GM19025 (cell line): ENCODE results near the gene PARD6A.
A peak's percentile ranks its signal among the peaks of the same experiment; 100 is the strongest.

Source experiments
- ATAC-seq: cut with Tn5 transposase; IDR thresholded peaks from one replicate; pipeline ENCODE4 v1.9.1; 2021; ENCODE audit warnings: mild to moderate bottlenecking, low read depth, moderate library complexity; ENCODE audit not compliant: unreplicated experiment

PARD6A gene

DNA sequence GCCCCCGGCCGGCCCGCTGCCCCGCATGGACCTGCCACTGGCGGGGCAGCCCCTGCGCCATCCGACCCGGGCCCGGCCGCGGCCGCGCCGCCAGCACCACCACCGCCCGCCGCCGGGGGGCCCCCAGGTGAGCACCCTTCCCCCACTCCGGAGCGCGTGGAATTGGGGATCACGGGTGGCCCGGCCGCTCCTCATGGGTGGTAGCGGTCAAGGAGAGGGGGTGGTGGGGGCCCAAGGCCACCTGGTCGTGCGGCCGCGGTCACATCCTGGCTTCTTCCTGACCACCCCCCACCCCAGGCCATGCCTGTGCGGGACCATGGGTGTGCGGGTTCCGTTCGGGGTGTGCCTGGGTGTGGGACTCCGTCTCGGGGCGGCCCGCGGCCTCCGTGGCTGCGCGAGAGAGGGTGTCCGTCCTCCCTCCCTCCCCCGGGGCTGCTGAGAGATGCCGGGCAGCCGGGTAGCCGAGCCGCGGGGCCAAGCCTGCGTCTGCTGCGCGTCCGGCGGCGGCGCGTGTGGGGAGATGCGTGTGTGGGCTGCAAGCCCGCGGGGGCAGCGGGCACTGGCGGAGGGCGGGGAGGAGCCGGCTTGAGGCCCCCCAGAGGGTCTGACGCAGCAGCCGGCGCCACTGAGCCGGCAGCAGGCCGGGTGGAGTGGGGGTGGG, 7.5 kb upstream of the PARD6A start:
- no peak for ATAC-seq

DNA sequence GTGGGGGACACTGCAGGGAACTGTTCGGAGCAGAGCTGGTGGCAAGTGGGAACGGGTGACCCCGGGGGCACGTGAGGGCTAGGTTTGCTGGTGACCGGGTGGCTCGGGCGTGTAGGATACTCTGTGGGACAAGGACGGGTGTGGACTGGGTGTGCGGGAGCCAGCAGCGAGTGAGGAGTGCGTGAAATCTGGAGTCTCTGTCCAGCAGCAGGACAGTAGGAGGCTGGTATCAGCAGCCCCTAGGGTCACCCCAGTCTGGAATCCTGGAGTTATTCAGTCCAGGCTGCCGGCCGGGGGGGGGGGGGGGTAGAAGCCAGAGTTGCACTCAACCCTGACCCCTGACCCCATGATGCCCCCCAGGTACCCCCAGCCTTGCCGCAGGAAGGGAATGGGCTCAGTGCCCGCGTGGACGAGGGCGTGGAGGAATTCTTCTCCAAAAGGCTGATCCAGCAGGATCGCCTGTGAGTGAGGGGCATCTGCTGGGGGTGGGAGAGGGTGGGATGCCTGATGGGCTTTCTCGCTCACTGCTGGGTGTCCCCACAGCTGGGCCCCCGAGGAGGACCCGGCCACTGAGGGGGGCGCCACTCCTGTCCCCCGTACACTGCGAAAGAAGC, 6.9 kb upstream of the PARD6A start:
- no peak for ATAC-seq

DNA sequence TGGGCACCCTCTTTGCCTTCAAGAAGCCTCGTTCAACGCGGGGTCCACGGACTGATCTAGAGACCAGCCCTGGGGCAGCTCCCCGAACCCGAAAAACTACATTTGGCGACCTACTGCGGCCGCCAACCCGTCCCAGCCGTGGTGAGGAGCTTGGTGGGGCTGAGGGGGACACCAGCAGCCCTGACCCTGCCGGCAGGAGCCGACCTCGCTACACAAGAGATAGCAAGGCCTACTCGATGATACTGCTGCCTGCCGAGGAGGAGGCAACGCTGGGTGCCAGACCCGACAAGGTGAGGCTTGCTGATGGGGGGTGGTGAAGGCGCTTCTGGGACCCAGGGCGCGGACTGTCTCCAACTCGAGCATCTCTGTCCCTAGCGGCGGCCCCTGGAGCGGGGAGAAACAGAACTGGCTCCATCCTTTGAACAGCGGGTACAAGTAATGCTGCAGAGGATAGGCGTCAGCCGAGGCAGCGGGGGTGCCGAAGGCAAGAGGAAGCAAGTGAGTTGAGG, 6.3 kb upstream of the PARD6A start:
- no peak for ATAC-seq

DNA sequence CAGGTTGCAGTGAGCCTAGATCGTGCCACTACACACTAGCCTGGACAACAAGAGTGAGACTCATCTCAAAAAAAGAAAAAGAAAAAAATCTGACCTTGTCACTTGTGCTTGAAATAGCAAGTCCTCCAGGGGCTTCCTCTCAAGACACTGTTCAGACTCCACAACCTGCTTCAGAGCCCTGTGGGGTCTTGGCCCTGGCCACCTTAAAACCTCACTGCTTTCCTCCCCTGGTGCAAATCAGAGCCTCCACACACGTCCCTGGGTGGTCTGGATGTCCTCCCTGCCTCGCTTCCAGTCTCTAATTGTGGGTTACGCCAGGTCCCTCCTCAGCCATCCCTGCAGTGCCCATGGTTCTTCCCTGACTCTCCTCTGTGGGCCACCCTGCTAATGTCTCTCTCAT, 5.4 kb upstream of the PARD6A start:
- no peak for ATAC-seq

DNA sequence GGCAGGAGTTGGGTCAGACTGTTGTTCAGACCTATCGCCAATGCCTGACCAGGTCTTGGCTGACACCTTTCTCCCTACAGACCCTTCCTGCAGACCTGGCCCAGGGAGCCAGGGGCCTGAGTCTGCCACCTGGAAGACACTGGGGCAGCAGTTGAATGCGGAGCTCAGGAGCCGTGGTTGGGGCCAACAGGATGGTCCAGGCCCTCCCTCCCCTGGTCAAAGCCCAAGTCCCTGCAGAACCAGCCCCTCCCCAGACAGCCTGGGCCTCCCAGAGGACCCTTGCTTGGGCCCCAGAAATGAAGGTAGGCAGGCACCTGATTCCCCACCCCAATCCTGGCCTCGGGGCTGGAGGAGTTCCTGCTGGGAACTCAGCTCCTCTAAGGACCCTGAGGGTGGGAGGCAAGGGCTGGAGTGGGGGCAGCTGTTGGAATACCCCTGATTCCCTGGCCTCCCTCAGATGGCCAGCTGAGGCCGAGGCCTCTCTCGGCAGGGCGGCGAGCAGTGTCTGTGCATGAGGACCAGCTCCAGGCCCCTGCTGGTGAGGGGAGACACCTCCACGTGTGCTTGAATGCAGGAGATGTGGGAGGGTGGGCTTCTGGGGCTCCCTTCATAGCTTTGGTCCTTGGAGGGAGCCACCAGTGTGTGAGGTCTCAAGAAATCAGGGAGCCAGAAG, 4.3 kb upstream of the PARD6A start:
- no peak for ATAC-seq

DNA sequence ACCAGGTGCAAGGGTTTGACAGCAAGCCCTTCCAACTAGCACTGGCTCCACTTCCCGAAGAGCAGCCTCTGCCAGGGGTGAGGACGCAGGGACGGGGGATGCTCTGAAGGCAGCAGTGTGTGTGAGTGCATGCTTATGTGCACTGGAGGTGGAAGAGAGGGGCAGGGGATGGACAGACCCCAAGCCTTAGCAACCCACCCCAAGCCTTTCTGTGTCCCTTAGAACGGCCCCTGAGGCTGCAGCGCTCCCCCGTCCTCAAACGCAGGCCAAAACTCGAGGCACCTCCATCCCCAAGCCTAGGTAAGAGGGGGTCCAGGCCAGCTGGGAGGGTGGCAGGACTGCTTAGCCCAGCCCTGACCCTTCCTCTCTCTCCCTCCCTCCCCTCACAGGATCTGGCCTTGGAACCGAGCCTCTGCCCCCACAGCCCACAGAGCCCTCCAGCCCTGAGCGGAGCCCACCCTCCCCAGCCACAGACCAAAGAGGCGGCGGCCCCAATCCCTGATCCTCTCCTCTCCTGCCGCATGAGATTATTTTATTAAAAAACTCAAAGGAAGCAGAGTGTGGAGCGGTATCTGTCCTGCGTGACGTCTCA, 3.6 kb upstream of the PARD6A start:
- no peak for ATAC-seq

DNA sequence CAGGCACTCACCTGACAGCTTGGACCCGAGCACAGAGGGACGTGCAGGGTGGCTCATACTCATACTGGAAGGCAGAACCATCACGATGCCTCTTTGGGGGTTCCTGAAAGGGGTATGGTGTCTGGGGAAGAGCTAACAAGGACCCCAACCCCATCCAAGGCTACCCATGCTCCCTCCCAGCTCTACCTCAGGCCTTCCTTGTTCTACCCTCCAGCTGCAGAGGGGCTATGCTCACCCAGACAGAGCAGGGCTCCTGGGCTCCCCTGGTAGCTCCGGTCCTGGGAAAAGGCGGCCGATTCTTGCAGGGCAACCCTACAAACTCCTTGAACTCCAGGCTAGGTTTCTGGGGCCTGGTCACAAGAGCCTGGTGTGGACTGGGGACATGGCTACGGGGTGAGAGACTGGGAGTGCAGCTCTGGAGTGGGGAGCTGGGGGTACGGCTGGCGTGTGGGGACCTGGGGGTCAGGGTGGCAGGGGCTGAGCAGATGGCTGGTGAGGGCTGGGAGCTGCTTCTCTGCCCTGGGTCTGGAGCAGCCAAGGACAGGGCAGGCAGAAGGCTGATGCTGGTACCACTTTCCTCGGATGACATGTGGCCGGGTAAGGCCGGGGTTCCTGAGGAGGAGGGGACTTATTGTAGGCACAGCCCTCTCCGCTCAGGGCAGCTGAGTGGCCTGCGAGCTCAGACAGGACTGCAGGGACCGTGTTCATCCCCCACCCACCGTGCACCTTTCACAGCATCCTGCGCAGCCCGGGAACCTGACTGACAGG, 2.8 kb upstream of the PARD6A start:
- ATAC-seq: no peak

DNA sequence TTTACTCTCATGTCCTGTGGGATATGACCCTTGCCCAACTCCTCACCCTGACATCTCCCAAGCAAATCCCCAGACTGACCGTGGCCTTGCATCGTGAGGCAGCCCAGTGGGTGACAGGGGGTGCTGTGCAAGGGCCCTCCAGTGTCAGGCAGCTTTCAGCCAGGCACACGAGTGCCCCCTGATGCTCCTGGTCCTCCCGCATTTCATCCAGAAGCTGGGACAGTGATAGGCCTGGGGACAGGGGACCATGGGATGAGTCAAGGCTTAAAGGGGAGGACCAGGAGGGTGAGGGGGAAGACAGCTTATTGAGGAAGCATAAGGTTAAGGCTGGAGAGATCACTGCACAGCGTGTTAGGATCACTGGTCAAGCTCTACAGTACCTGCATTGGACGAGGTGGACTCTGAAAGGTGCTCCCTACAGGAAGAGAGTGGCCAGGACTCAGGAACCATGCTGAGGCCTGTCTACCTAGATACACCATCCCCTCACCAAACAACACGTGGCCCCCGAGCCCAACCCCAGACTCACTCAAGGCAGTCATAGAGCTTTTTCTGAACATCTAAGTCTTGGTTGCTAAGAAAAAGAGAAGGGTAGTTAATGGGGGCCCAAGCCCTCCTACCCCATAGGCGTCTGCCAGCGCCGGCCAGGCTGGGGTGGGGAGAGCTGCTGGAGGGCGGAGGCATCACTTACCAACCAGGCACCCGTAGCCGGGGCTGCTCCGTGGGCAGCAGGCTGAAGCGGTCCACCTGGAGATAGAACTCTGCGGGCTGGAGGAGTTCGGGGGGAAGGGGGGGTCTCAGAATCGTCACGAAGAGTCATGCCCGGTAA, 1.7 kb upstream of the PARD6A start:
- no peak for ATAC-seq

DNA sequence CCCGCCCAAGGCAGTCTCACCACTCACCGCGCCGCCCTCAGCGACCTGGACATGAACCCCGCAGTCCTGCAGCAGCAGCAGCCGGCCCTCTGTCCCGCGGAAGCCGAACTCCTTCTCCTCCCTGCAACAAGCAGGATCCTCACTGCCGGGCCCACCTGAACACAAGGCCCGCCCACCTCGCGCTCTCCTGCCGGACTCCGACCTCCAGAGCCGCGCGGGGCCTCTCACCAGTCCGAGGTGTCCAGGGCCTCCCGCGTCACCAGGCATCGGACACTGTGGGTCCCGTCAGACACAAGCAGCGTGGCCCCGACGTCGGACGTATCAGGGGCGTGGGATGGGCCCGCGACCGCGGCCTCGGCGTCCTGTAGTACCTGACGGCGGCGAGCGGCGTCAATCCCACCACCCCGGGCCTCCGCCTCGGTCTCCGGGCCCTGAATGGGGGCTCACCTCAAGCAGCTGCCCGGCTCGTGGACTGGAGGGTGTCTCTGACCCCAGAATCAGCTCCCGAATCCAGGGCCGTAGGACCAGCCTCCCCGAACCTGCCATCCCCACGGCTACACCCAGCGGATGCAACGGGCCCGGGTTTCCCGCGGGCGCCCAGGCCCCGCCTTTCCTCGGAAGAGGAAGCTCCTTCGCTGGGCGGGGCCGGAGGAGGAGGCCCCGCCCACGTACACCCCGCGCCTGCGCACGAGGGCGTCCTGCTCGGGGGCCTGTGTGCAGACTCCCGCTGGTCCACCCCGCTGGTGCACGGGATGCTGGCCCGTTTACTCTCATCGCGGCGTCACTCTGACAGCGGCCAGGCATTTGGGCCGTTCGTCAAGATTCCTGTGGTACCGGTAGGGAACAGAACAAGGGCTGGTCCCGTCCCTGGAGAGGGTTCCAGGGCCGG, 841 bp upstream of the PARD6A start, which contains the start of gene ACD:
Gene ACD, minus strand, starts transcription at position 586 of the 889 bp plus-strand sequence. Its CDS starts 40 bp downstream, at position 546.
- peak; percentile 48 for ATAC-seq

DNA sequence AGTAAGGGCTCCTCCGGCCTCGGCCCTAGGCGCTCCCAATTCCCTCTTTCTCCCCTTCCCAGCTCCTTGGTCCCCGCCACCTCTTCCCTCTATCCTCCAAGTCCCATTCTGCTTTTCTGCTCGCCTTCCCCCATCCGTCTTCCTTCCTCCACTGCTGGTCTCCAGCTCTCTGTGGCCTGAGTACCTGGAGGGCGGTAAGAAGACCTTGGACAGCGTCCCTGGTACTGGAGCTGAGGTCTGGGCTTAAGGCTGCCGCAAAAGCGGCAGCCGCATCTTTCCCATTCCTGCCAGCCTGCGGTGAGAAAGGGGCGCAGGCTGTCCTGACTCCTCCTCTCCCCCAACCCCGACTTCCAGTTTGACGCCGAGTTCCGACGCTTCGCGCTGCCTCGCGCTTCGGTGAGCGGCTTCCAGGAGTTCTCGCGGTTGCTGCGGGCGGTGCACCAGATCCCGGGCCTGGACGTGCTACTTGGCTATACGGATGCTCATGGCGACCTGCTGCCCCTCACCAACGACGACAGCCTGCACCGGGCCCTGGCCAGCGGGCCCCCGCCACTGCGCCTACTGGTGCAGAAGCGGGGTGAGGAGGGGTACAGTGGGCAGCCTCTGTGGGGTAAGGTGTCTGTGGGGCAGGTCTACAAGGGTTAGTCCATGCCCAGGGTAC, 471 bp downstream of the PARD6A start:
- no peak for ATAC-seq

DNA sequence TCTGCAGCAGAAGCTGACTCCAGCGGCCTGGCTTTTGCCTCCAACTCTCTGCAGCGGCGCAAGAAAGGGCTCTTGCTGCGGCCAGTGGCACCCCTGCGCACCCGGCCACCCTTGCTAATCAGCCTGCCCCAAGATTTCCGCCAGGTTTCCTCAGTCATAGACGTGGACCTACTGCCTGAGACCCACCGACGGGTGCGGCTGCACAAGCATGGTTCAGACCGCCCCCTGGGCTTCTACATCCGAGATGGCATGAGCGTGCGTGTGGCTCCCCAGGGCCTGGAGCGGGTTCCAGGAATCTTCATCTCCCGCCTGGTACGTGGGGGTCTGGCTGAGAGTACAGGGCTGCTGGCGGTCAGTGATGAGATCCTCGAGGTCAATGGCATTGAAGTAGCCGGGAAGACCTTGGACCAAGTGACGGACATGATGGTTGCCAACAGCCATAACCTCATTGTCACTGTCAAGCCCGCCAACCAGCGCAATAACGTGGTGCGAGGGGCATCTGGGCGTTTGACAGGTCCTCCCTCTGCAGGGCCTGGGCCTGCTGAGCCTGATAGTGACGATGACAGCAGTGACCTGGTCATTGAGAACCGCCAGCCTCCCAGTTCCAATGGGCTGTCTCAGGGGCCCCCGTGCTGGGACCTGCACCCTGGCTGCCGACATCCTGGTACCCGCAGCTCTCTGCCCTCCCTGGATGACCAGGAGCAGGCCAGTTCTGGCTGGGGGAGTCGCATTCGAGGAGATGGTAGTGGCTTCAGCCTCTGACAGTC, 1.3 kb downstream of the PARD6A start:
- no peak for ATAC-seq

DNA sequence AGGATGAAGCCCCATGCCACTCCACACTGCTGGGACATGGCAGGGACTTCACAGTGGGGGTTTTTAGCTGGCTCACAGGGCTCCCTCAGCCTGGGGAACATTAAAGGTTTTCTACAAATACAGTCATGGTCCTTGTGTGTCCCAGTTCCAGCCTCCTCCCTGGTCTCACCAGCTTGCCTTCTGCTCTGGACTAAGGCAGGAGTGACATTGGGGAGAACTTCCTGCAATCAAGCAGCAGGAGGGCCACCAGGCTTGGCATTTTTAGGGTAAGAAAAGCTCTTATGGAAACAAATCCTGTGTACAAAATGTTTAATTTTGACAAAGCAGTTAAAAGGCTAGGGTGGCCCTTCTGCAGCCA, 1.9 kb downstream of the PARD6A start:
- no peak for ATAC-seq

DNA sequence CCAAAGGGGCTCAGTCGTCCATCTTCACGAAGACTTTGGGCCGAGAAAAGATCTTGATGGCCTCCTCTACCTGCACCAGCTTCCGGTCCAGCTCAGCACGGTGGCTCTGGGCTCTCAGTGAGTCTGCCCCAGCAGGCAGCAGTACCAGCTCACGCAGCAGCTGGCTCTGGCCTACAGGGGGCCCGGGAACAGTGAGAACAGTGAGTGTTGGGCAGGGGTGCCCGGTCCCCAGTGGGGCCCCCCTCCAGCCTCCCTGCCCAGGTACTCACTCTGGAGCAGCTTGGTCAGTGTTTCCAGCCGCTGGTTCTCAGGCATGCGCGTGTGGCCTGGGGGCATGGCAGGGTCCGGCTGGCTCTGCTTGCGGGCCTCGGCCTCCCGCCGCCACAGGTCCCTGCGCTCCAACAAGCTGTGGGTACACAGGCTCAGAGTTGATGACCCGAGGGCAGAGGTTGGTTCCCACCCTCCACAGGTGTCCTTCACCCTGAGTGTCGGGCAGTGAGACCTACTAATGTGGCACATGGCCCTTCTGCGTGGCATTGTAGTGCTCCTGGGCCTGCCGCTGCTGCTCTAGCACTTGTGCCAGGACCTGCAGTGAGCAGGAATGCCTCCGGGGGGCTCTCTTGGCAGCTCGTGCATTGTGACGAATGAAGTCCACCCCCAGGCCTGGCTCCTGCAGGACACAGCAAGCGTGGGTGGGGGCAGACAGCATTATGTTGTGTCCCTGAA, 2.6 kb downstream of the PARD6A start:
- no peak for ATAC-seq

DNA sequence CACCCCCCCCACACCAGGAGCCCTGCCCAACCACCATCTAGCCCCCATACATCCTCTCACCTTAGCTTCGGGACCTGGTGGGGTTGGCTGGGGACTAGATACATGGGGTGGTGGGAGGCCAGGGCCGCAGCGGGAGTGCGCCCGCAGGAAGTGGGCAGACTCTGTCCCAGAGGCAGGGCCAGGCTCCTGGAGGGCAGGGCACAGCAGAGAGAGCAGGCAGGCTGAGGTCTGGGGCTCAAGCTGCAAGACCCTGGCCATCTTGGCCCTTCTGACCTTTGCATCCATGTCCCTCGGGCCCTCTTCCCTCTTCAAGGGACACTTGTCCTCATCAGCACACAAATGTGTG, 3.1 kb downstream of the PARD6A start:
- no peak for ATAC-seq

DNA sequence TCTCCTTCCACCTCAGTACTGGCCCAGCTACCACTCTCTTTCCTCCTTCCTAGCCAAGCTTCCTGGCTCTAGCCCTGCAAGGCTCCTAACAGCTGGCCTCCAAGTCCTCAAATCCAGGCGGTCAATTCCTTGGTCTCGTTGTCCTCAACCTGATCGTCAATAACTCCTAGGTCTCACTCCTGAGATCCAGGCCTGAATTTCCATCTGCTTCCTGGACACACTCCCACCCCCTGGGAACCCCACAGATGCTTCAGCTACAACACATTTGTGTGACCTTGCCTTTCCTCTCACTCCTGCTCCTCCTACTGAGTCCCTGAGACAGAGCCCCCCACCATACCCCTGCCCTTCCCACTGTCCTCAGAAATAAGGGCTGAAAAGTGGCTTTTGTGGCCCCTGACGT, 3.5 kb downstream of the PARD6A start:
- ATAC-seq: no peak

DNA sequence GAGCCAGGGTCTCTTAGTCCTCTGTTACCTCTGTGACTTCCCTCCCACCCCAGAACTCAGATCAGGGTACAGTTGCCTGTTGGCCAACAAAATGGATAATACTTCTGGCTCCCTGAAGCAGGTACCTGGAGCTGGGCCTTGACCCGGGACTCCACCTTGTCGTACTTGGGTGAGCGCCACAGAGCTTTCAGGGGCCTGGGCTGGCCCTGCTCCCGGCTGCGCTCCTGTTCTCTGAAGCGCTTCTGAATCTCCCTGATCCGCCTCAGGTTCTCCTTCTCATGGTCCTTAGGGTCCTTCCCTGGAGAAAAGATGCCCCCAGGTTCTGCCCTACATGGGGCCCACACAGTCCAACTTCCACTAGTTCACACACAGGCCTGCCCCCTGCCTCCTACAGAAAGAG, 4.1 kb downstream of the PARD6A start:
- no peak for ATAC-seq

DNA sequence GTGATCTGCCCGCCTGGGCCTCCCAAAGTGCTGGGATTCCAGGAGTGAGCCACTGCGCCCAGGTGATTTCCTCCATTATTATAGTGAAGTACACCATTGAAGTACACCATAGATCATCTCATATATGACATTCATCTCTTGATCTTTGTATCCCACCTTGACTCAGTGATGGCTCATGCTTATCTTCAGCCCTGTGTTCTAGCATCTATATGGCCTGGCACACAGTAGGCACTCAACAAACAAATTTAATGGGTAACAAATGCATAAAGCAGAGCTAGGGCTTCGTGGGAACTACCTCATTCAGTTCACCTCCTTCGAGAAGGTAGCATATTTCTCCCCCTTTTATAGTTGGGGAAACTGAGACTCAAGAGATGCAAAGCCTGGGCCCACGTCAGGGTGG, 4.8 kb downstream of the PARD6A start:
- no peak for ATAC-seq
